ENCODE results near the gene CDH4. TPM values are rescaled to one million over a fixed set of nuclear protein-coding genes. Genes with fewer than 3 reads are reported as not detected.

CDH4 gene
- total RNA-seq, 2 donors from 2014 or later = 0.07 to 0.94 TPM

GRCh38 chr20:61736001-61736635 lies 484.1 kb downstream of the CDH4 start:
- Histone ChIP-seq H3K4me1 (no peaks in the 10 kb centered on the region), H3K9me3 (no peaks in the 10 kb centered on the region), H3K36me3 (no peaks in the 10 kb centered on the region), H3K4me3 (no peak overlapping the region), H3K27me3 (no peaks in the 10 kb centered on the region), H3K27ac (no peak overlapping the region)
- TF ChIP-seq CTCF (IDR thresholded peaks at IDR 0.05) = no peak
- no peak for DNase-seq (ENCODE audit: low spot score)

GRCh38 chr20:61736751-61737310 lies 484.8 kb downstream of the CDH4 start:
- Histone ChIP-seq H3K9me3 (no peaks in the 10 kb centered on the region), H3K36me3 (no peaks in the 10 kb centered on the region), H3K27ac (no peak overlapping the region), H3K4me3 (no peak overlapping the region), H3K27me3 (no peaks in the 10 kb centered on the region), H3K4me1 (no peaks in the 10 kb centered on the region)
- no peak for TF ChIP-seq CTCF (IDR thresholded peaks at IDR 0.05)
- DNase-seq (ENCODE audit: low spot score) = no peak

GRCh38 chr20:61737346-61737745 lies 485.3 kb downstream of the CDH4 start:
- Histone ChIP-seq H3K27me3 (no peaks in the 10 kb centered on the region), H3K27ac (no peak overlapping the region), H3K4me3 (no peak overlapping the region), H3K9me3 (no peaks in the 10 kb centered on the region), H3K4me1 (no peaks in the 10 kb centered on the region), H3K36me3 (no peaks in the 10 kb centered on the region)
- DNase-seq (ENCODE audit: low spot score) = no peak
- TF ChIP-seq CTCF (IDR thresholded peaks at IDR 0.05) = no peak

- Histone ChIP-seq H3K4me3 (no peak overlapping the region), H3K27me3 (no peaks in the 10 kb centered on the region), H3K36me3 (no peaks in the 10 kb centered on the region), H3K9me3 (no peaks in the 10 kb centered on the region), H3K27ac (no peak overlapping the region), H3K4me1 (no peaks in the 10 kb centered on the region)
- no peak for TF ChIP-seq CTCF (IDR thresholded peaks at IDR 0.05)
- no peak for DNase-seq (ENCODE audit: low spot score)
Observed at GRCh38 chr20:61737812-61738443, 485.9 kb downstream of the CDH4 start.

GRCh38 chr20:61738601-61739069 lies 486.6 kb downstream of the CDH4 start:
- Histone ChIP-seq H3K9me3 (no peaks in the 10 kb centered on the region), H3K27me3 (no peaks in the 10 kb centered on the region), H3K4me3 (no peak overlapping the region), H3K4me1 (no peaks in the 10 kb centered on the region), H3K36me3 (no peaks in the 10 kb centered on the region), H3K27ac (no peak overlapping the region)
- TF ChIP-seq CTCF (IDR thresholded peaks at IDR 0.05) = no peak
- DNase-seq (ENCODE audit: low spot score) = no peak
